ENCODE results near the gene NAB1. TPM values are rescaled to one million over a fixed set of nuclear protein-coding genes. Genes with fewer than 3 reads are reported as not detected.

The NAB1 gene
- total and polyA plus RNA-seq, 7 donors: 8.4 to 102 (median 53.7) TPM

GRCh38 chr2:190666895-190667294 is 18.0 kb downstream of the NAB1 start:
- Histone ChIP-seq H3K4me3 (no peak overlapping the region), H3K27ac (no peak overlapping the region), H3K27me3 (no peaks in the 10 kb centered on the region), H3K36me3 (peaks cover 0 to 15% (median 2%) of the 10 kb centered on the region in 4 donors), H3K4me1 (peaks cover 0 to 20% (median 12%) of the 10 kb centered on the region in 4 donors), H3K9me3 (no peaks in the 10 kb centered on the region)
- intact Hi-C loops (cut with DNase I): no loop called here
- 45 to 48% methylated on average over 1 of the region's 1 CpG for WGBS, 2 donors
- no peak for DNase-seq
- TF ChIP-seq EP300 (IDR thresholded peaks at IDR 0.05) (no peak), POLR2AphosphoS5 (IDR thresholded peaks at IDR 0.05) (no peak), POLR2A (IDR thresholded peaks at IDR 0.05) (no peak), CTCF (IDR thresholded peaks at IDR 0.05) (no peak)

DNA sequence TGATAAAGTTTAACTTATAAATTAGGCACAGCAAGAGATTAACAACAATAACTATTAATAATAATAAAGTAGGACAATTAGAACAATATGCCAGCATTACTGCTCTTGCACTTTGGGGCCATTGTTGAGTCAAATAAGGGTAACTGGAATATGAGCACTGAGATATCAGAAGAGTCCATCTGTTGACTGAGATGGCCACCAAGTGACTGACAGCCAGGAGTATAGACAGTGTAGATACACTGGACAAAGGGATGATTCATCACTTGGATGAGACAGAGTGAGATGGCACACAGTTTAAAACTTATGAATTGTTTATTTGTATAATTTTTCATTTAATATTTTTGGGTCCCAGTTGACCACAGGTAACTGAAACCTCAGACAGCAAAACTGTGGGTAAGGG is 20.0 kb downstream of the NAB1 start:
- peaks cover 0 to 30% (median 2%) of the 10 kb centered on the region in 4 donors for H3K36me3 ChIP-seq
- DNase-seq: no peak
- no peak overlapping the region for H3K4me3 ChIP-seq
- no peak overlapping the region for H3K27ac ChIP-seq
- H3K4me1 ChIP-seq: no peaks in the 10 kb centered on the region
- TF ChIP-seq POLR2A (IDR thresholded peaks at IDR 0.05): no peak
- no peak for TF ChIP-seq EP300 (IDR thresholded peaks at IDR 0.05)
- TF ChIP-seq POLR2AphosphoS5 (IDR thresholded peaks at IDR 0.05): no peak
- TF ChIP-seq CTCF (IDR thresholded peaks at IDR 0.05): no peak
- intact Hi-C loops (cut with DNase I): no loop called here
- H3K27me3 ChIP-seq: no peaks in the 10 kb centered on the region
- H3K9me3 ChIP-seq: no peaks in the 10 kb centered on the region

GRCh38 chr2:190670182-190670946 is 21.5 kb downstream of the NAB1 start:
- intact Hi-C loops (cut with DNase I): no loop called here
- no peaks in the 10 kb centered on the region for H3K27me3 ChIP-seq
- no peaks in the 10 kb centered on the region for H3K9me3 ChIP-seq
- H3K27ac ChIP-seq: no peak overlapping the region
- no peaks in the 10 kb centered on the region for H3K4me1 ChIP-seq
- no peak overlapping the region for H3K4me3 ChIP-seq
- WGBS, 2 donors: 86 to 90% methylated on average over 10 of the region's 10 CpGs
- H3K36me3 ChIP-seq: peaks cover 0 to 44% (median 5%) of the 10 kb centered on the region in 4 donors
- TF ChIP-seq EP300 (IDR thresholded peaks at IDR 0.05): no peak
- no peak for TF ChIP-seq CTCF (IDR thresholded peaks at IDR 0.05)
- TF ChIP-seq POLR2A (IDR thresholded peaks at IDR 0.05): no peak
- TF ChIP-seq POLR2AphosphoS5 (IDR thresholded peaks at IDR 0.05): no peak
- no peak for DNase-seq

GRCh38 chr2:190674966-190675650 is 26.2 kb downstream of the NAB1 start:
- Histone ChIP-seq H3K27me3 (no peaks in the 10 kb centered on the region), H3K4me1 (peaks cover 0 to 9% (median 3%) of the 10 kb centered on the region in 4 donors), H3K9me3 (no peaks in the 10 kb centered on the region), H3K27ac (no peak overlapping the region), H3K36me3 (peaks cover 0 to 44% (median 5%) of the 10 kb centered on the region in 4 donors), H3K4me3 (no peak overlapping the region)
- TF ChIP-seq POLR2A (IDR thresholded peaks at IDR 0.05): no peak
- TF ChIP-seq EP300 (IDR thresholded peaks at IDR 0.05): no peak
- TF ChIP-seq CTCF (IDR thresholded peaks at IDR 0.05): no peak
- no peak for TF ChIP-seq POLR2AphosphoS5 (IDR thresholded peaks at IDR 0.05)
- no peak for DNase-seq
- WGBS, 2 donors: 12 to 37% methylated on average over 1 of the region's 1 CpG
- intact Hi-C loops (cut with DNase I): no loop called here
